HepG2 (cell line): Measurements from ENCODE around the gene SHLD1. TPM values are rescaled to one million over a fixed set of nuclear protein-coding genes. Genes with fewer than 3 reads are reported as not detected.

Experiments used
- BORCS8-MEF2B ChIP-seq: sonication (generic); formaldehyde crosslinking; IDR thresholded peaks from 2 replicates; pipeline ENCODE4 v1.8.0; 2022; ENCODE audit warnings: mild to moderate bottlenecking, missing genetic modification reagents
- GFI1 ChIP-seq: sonication (generic); formaldehyde crosslinking; IDR thresholded peaks from 2 replicates; pipeline ENCODE4 v1.5.0; 2020; ENCODE audit warnings: missing genetic modification reagents, mild to moderate bottlenecking, borderline replicate concordance
- SRSF9 ChIP-seq: fragments of 200-400 bp; formaldehyde crosslinking; IDR thresholded peaks from 2 replicates; pipeline ENCODE4 v1.6.1; 2018; ENCODE audit warnings: borderline replicate concordance, mild to moderate bottlenecking, low read depth, low read length; ENCODE audit not compliant: insufficient read depth, poor library complexity, severe bottlenecking
- ZFP41 ChIP-seq: sonication (generic); formaldehyde crosslinking; IDR thresholded peaks from 2 replicates; pipeline ENCODE4 v1.4.0; 2020; ENCODE audit warnings: mild to moderate bottlenecking, missing genetic modification reagents, borderline replicate concordance
- ZNF350 ChIP-seq: sonication (generic); formaldehyde crosslinking; IDR thresholded peaks from 2 replicates; pipeline ENCODE4 v1.4.0; 2020; ENCODE audit warnings: mild to moderate bottlenecking, low read depth, missing genetic modification reagents, borderline replicate concordance
- ZNF354B ChIP-seq: sonication (generic); formaldehyde crosslinking; IDR thresholded peaks from 2 replicates; pipeline ENCODE4 v1.8.0; 2022; ENCODE audit warnings: mild to moderate bottlenecking, missing genetic modification reagents
- ZNF605 ChIP-seq: sonication (generic); formaldehyde crosslinking; IDR thresholded peaks from 2 replicates; pipeline ENCODE4 v1.8.0; 2022; ENCODE audit warnings: mild to moderate bottlenecking, missing genetic modification reagents
- polyA plus RNA-seq, 8 experiments: library from polyadenylated mRNA; depleted of rRNA in 3 of 8; stranded (reverse) in 7 of 8; unstranded in 1 of 8; fragments of >200 nt; fragmentation: Illumina TruSeq in 4 of 8; extraction: Trizol in 4 of 8; gene quantifications; 2 replicates each; pipeline versions ENCODE4 v1.2.1 to v1.2.3, GENCODE V29; 2011 to 2016; ENCODE audit warnings: low read depth in 4 of 8, missing spikeins in 1 of 8, mixed read lengths in 1 of 8; ENCODE audit not compliant: insufficient read depth in 1 of 8
- total RNA-seq, 5 experiments: library from RNA; depleted of rRNA; stranded (reverse); fragments of >200 nt; fragmentation: Illumina TruSeq; extraction: Trizol; gene quantifications; 2 replicates each; pipeline ENCODE4 v1.2.3, GENCODE V29; 2016; ENCODE audit warnings: low read depth in 1 of 5
- TF ChIP-seq, protein P1 (sequence below): sonication (generic); formaldehyde crosslinking; IDR thresholded peaks from 2 replicates; pipeline ENCODE4 v1.4.0; 2020; ENCODE audit warnings: missing genetic modification reagents, borderline replicate concordance
- TF ChIP-seq, protein P2 (sequence below): sonication (generic); formaldehyde crosslinking; IDR thresholded peaks from 2 replicates; pipeline ENCODE4 v1.5.0; 2020; ENCODE audit warnings: mild to moderate bottlenecking, missing genetic modification reagents, borderline replicate concordance
- TF ChIP-seq, protein P3 (sequence below): sonication (generic); formaldehyde crosslinking; conservative IDR thresholded peaks from 2 replicates; pipeline ENCODE4 v1.4.0; 2020; ENCODE audit warnings: missing genetic modification reagents

SHLD1 gene
- total and polyA plus RNA-seq, 2 of the 13 experiments (the other 11 are each of a cell fraction or from before 2014, with no cell fraction given): 8.9 to 10.0 TPM

DNA sequence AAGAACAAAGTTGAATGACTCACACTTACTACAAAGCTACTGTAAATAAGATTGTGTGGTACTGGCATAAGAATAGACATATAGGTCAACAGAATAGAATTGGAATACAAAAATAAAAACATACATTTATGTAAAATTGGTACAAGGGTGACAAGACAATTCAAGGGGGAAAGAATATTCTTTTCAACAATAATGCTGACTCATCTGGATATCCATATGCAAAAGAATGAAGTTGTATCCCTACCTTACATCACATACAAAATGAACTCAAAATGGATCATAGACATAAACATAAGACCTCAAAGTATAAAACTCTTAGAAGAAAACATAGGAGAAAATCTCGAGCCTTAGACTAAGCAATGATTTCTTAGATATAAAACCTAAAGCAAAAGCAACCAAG, 149.2 kb downstream of the SHLD1 start (continued):
- TF ChIP-seq, protein P1, sequence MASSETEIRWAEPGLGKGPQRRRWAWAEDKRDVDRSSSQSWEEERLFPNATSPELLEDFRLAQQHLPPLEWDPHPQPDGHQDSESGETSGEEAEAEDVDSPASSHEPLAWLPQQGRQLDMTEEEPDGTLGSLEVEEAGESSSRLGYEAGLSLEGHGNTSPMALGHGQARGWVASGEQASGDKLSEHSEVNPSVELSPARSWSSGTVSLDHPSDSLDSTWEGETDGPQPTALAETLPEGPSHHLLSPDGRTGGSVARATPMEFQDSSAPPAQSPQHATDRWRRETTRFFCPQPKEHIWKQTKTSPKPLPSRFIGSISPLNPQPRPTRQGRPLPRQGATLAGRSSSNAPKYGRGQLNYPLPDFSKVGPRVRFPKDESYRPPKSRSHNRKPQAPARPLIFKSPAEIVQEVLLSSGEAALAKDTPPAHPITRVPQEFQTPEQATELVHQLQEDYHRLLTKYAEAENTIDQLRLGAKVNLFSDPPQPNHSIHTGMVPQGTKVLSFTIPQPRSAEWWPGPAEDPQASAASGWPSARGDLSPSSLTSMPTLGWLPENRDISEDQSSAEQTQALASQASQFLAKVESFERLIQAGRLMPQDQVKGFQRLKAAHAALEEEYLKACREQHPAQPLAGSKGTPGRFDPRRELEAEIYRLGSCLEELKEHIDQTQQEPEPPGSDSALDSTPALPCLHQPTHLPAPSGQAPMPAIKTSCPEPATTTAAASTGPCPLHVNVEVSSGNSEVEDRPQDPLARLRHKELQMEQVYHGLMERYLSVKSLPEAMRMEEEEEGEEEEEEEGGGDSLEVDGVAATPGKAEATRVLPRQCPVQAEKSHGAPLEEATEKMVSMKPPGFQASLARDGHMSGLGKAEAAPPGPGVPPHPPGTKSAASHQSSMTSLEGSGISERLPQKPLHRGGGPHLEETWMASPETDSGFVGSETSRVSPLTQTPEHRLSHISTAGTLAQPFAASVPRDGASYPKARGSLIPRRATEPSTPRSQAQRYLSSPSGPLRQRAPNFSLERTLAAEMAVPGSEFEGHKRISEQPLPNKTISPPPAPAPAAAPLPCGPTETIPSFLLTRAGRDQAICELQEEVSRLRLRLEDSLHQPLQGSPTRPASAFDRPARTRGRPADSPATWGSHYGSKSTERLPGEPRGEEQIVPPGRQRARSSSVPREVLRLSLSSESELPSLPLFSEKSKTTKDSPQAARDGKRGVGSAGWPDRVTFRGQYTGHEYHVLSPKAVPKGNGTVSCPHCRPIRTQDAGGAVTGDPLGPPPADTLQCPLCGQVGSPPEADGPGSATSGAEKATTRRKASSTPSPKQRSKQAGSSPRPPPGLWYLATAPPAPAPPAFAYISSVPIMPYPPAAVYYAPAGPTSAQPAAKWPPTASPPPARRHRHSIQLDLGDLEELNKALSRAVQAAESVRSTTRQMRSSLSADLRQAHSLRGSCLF (CRISPR knock-in tag): no peak
- TF ChIP-seq BORCS8-MEF2B (CRISPR knock-in tag) (no peak), GFI1 (no peak), ZNF605 (no peak), SRSF9 (no peak), ZNF350 (CRISPR knock-in tag) (no peak), ZFP41 (CRISPR knock-in tag) (no peak), ZNF354B (CRISPR knock-in tag) (no peak)
- TF ChIP-seq, protein P2, sequence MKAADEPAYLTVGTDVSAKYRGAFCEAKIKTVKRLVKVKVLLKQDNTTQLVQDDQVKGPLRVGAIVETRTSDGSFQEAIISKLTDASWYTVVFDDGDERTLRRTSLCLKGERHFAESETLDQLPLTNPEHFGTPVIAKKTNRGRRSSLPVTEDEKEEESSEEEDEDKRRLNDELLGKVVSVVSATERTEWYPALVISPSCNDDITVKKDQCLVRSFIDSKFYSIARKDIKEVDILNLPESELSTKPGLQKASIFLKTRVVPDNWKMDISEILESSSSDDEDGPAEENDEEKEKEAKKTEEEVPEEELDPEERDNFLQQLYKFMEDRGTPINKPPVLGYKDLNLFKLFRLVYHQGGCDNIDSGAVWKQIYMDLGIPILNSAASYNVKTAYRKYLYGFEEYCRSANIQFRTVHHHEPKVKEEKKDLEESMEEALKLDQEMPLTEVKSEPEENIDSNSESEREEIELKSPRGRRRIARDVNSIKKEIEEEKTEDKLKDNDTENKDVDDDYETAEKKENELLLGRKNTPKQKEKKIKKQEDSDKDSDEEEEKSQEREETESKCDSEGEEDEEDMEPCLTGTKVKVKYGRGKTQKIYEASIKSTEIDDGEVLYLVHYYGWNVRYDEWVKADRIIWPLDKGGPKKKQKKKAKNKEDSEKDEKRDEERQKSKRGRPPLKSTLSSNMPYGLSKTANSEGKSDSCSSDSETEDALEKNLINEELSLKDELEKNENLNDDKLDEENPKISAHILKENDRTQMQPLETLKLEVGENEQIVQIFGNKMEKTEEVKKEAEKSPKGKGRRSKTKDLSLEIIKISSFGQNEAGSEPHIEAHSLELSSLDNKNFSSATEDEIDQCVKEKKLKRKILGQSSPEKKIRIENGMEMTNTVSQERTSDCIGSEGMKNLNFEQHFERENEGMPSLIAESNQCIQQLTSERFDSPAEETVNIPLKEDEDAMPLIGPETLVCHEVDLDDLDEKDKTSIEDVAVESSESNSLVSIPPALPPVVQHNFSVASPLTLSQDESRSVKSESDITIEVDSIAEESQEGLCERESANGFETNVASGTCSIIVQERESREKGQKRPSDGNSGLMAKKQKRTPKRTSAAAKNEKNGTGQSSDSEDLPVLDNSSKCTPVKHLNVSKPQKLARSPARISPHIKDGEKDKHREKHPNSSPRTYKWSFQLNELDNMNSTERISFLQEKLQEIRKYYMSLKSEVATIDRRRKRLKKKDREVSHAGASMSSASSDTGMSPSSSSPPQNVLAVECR (CRISPR knock-in tag): no peak
- TF ChIP-seq, protein P3, sequence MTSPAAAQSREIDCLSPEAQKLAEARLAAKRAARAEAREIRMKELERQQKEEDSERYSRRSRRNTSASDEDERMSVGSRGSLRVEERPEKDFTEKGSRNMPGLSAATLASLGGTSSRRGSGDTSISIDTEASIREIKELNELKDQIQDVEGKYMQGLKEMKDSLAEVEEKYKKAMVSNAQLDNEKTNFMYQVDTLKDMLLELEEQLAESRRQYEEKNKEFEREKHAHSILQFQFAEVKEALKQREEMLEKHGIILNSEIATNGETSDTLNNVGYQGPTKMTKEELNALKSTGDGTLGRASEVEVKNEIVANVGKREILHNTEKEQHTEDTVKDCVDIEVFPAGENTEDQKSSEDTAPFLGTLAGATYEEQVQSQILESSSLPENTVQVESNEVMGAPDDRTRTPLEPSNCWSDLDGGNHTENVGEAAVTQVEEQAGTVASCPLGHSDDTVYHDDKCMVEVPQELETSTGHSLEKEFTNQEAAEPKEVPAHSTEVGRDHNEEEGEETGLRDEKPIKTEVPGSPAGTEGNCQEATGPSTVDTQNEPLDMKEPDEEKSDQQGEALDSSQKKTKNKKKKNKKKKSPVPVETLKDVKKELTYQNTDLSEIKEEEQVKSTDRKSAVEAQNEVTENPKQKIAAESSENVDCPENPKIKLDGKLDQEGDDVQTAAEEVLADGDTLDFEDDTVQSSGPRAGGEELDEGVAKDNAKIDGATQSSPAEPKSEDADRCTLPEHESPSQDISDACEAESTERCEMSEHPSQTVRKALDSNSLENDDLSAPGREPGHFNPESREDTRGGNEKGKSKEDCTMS (CRISPR knock-in tag): no peak
- TF ChIP-seq, all 625 proteins: peak for 3
